Smooth muscle cell (in vitro differentiated cells): ENCODE measurements around the gene LRFN2. TPM values are rescaled to one million over a fixed set of nuclear protein-coding genes. Genes with fewer than 3 reads are reported as not detected.

Experiments
- DNase-seq: peaks from one replicate; lab custom pipeline; 2025; ENCODE audit not compliant: unreplicated experiment; lab: John Stamatoyannopoulos, UW
- H2AFZ ChIP-seq: fragments of 200-600 bp; sonication (generic); 2 replicates; pipeline ENCODE4 v1.6.0; 2016; ENCODE audit warnings: antibody characterized with exemption, low read depth, mild to moderate bottlenecking
- H3F3A ChIP-seq: fragments of 200-600 bp; sonication (generic); 2 replicates; pipeline ENCODE4 v1.6.0; 2017; ENCODE audit warnings: antibody characterized with exemption, low read depth
- H3K27ac ChIP-seq: fragments of 200-600 bp; sonication (generic); 2 replicates; pipeline ENCODE4 v1.5.1; 2016; ENCODE audit warnings: low read depth, mild to moderate bottlenecking
- H3K27me3 ChIP-seq: fragments of 200-600 bp; sonication (generic); 2 replicates; pipeline ENCODE4 v1.6.1; 2016; ENCODE audit warnings: low read depth, mild to moderate bottlenecking
- H3K36me3 ChIP-seq: fragments of 200-600 bp; sonication (generic); 2 replicates; pipeline ENCODE4 v1.5.1; 2016; ENCODE audit warnings: low read depth
- H3K4me1 ChIP-seq: fragments of 200-600 bp; sonication (generic); 2 replicates; pipeline ENCODE4 v1.5.1; 2016; ENCODE audit warnings: low read depth
- H3K4me2 ChIP-seq: fragments of 200-600 bp; sonication (generic); 2 replicates; pipeline ENCODE4 v1.6.0; 2016; ENCODE audit warnings: mild to moderate bottlenecking
- H3K4me3 ChIP-seq: fragments of 200-600 bp; sonication (generic); 2 replicates; pipeline ENCODE4 v1.5.1; 2016; ENCODE audit warnings: mild to moderate bottlenecking
- H3K79me2 ChIP-seq: fragments of 200-600 bp; sonication (generic); 2 replicates; pipeline ENCODE4 v1.6.0; 2016; ENCODE audit warnings: low read depth, mild to moderate bottlenecking
- H3K9ac ChIP-seq: fragments of 200-600 bp; sonication (generic); 2 replicates; pipeline ENCODE4 v1.6.0; 2016; ENCODE audit warnings: low read depth
- H3K9me3 ChIP-seq: fragments of 200-600 bp; sonication (generic); replicated peaks from 2 replicates; pipeline ENCODE4 v1.5.1; 2016; ENCODE audit warnings: low read depth
- H4K20me1 ChIP-seq: fragments of 200-600 bp; sonication (generic); 2 replicates; pipeline ENCODE4 v1.6.0; 2016; ENCODE audit warnings: low read depth
- WGBS: methylation state at CpG from one replicate; pipeline ENCODE4 v1.1.7; 2016; ENCODE audit warnings: low lambda C conversion rate; 5-methylcytosine and 5-hydroxymethylcytosine counted together
- polyA plus RNA-seq: library from polyadenylated mRNA; unstranded; fragments of >200 nt; fragmentation: Nextera tagmentation; extraction: Ambion mirVana; gene quantifications from 2 replicates; pipeline ENCODE4 v1.2.1, GENCODE V29; 2016
- total RNA-seq: library from RNA; depleted of rRNA; stranded (reverse); fragments of >200 nt; gene quantifications from 2 replicates; pipeline ENCODE4 v1.2.3, GENCODE V29; 2014
- TF ChIP-seq, protein P1 (sequence below): fragments of 200-600 bp; sonication (generic); IDR thresholded peaks from 2 replicates; pipeline ENCODE4 v1.5.1; 2017; ENCODE audit warnings: borderline replicate concordance, mild to moderate bottlenecking, antibody characterized with exemption; ENCODE audit not compliant: insufficient read depth, poor library complexity, severe bottlenecking

LRFN2 gene
- total and polyA plus RNA-seq, 2 experiments from 2014 or later = 0.04 to 0.57 TPM

DNA sequence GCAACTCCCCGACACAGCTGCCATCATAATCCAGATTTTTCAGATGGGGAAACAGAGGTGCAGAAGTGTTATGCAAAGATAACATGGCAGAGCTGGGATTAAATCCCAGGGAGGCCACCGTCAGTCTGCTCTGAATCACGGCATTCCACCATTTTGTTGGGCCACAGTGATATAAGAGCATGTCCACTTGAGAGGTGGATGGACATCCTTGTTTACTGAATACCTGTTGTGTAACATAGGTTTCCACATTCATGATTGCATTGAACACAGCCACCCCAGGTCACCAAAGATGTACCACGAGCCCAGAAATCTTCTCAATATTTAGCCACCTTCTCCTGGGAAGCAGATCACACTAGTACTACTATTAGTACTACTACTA lies 191.5 kb downstream of the LRFN2 start:
- no peak for DNase-seq
- TF ChIP-seq, protein P1, sequence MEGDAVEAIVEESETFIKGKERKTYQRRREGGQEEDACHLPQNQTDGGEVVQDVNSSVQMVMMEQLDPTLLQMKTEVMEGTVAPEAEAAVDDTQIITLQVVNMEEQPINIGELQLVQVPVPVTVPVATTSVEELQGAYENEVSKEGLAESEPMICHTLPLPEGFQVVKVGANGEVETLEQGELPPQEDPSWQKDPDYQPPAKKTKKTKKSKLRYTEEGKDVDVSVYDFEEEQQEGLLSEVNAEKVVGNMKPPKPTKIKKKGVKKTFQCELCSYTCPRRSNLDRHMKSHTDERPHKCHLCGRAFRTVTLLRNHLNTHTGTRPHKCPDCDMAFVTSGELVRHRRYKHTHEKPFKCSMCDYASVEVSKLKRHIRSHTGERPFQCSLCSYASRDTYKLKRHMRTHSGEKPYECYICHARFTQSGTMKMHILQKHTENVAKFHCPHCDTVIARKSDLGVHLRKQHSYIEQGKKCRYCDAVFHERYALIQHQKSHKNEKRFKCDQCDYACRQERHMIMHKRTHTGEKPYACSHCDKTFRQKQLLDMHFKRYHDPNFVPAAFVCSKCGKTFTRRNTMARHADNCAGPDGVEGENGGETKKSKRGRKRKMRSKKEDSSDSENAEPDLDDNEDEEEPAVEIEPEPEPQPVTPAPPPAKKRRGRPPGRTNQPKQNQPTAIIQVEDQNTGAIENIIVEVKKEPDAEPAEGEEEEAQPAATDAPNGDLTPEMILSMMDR = no peak
- H3K27me3 ChIP-seq = peaks cover 6% of the 10 kb centered on the region
- no peak overlapping the region for H3K4me3 ChIP-seq
- H3K4me2 ChIP-seq = no peak overlapping the region
- H2AFZ ChIP-seq = no peak overlapping the region
- H4K20me1 ChIP-seq = no peaks in the 10 kb centered on the region
- no peak overlapping the region for H3K27ac ChIP-seq
- WGBS = 88% methylated on average over 4 of the region's 4 CpGs
- no peaks in the 10 kb centered on the region for H3K79me2 ChIP-seq
- H3K36me3 ChIP-seq = no peaks in the 10 kb centered on the region
- no peaks in the 10 kb centered on the region for H3K4me1 ChIP-seq
- no peaks in the 10 kb centered on the region for H3K9me3 ChIP-seq
- no peak overlapping the region for H3K9ac ChIP-seq
- no peaks in the 10 kb centered on the region for H3F3A ChIP-seq

DNA sequence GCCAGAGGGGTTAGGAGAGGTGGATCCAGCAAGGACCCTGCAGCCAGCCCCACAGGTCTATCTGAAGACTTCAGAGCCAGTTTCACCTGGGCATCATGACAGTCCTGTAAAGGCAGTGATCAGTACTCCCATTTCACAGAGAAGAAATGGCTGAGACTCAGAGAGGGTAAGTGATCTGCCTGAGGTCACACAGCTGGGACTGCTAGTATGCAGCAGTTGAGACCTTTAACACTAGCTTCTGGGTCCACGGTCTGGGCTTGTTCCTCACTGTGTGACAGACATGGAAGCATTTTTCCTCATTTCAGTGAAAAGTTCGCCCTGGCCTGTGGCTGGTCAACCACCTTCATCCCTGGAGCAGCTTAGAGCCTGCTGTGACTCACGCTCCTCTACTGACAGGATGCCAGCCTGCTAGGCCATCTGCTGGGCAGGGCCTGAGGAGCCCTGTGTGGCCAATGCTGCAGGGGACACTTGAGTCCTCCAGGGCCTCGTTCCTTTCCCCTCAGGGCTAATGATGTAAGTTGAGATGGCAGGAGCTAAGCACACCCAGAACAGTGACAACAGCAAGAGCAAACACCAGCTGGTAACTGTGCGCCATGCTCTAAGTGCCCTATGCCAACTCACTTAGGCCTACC lies 192.0 kb downstream of the LRFN2 start:
- no peak for DNase-seq
- Histone ChIP-seq H3F3A (no peaks in the 10 kb centered on the region), H3K4me3 (no peak overlapping the region), H3K4me2 (no peak overlapping the region), H3K27me3 (peaks cover 11% of the 10 kb centered on the region), H3K9me3 (no peaks in the 10 kb centered on the region), H3K4me1 (no peaks in the 10 kb centered on the region), H3K27ac (no peak overlapping the region), H4K20me1 (no peaks in the 10 kb centered on the region), H3K79me2 (no peaks in the 10 kb centered on the region), H2AFZ (no peak overlapping the region), H3K36me3 (no peaks in the 10 kb centered on the region), H3K9ac (no peak overlapping the region)
- TF ChIP-seq, protein P1 = no peak
- 66% methylated on average over 5 of the region's 5 CpGs for WGBS

DNA sequence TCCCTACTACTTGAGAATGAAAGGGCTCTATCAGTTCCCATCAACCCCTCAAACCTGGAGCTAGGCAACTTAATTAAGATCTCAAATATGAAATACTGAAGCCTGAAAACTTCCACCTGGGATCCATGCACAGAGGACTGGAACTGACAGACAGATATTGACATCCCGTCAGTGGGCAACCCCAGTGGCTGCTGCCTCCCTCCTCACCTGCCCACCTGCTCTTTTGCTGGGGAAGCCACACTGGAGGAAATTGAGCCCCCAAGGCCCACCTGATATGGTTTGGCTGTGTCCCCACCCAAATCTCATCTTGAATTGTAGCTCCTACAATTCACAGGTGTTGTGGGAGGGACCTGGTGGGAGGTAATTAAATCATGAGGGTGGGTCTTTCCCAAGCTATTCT lies 192.8 kb downstream of the LRFN2 start:
- Histone ChIP-seq H3K9me3 (no peaks in the 10 kb centered on the region), H3K9ac (no peak overlapping the region), H3K4me1 (no peaks in the 10 kb centered on the region), H3K4me2 (no peak overlapping the region), H3K27ac (no peak overlapping the region), H3F3A (no peaks in the 10 kb centered on the region), H3K36me3 (no peaks in the 10 kb centered on the region), H3K79me2 (no peaks in the 10 kb centered on the region), H2AFZ (no peak overlapping the region), H3K27me3 (peaks cover 15% of the 10 kb centered on the region), H3K4me3 (no peak overlapping the region), H4K20me1 (no peaks in the 10 kb centered on the region)
- no peak for DNase-seq
- 95% methylated on average over 1 of the region's 1 CpG for WGBS
- TF ChIP-seq, protein P1 = no peak

DNA sequence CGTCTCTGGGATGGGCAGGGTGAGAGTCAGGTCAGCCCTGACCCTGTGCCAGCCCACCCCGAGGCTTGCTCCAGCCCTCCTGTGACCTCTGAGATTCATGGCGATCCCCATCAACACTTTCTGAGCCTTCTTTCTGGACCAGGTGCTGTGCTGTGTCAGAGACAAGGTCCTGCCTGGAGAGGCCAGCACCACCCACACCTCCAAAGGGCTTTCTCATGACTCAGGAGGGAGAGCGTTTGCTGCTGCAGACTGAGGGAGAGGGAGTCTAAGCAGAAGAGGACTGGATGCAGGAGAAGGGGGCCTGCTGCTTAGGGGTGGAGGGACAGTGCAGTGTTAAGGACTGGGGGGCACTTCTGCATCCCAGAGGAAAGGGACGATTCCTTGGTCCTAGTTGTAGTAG lies 193.5 kb downstream of the LRFN2 start:
- no peak overlapping the region for H3K9ac ChIP-seq
- TF ChIP-seq, protein P1 = no peak
- no peaks in the 10 kb centered on the region for H3K9me3 ChIP-seq
- 55% methylated on average over 5 of the region's 5 CpGs for WGBS
- H3K36me3 ChIP-seq = no peaks in the 10 kb centered on the region
- H2AFZ ChIP-seq = no peak overlapping the region
- H3K27ac ChIP-seq = no peak overlapping the region
- H3K79me2 ChIP-seq = no peaks in the 10 kb centered on the region
- no peak for DNase-seq
- no peak overlapping the region for H3K4me2 ChIP-seq
- peaks cover 15% of the 10 kb centered on the region for H3K27me3 ChIP-seq
- H4K20me1 ChIP-seq = no peaks in the 10 kb centered on the region
- no peaks in the 10 kb centered on the region for H3F3A ChIP-seq
- no peak overlapping the region for H3K4me3 ChIP-seq
- H3K4me1 ChIP-seq = no peaks in the 10 kb centered on the region
